ENCODE results near the gene ANKRD52. TPM values are rescaled to one million over a fixed set of nuclear protein-coding genes. Genes with fewer than 3 reads are reported as not detected.

ANKRD52 gene
- total and polyA plus RNA-seq, 2 donors (not counting 3 experiments of a cell fraction or from before 2014, with no cell fraction given), result 30.8 to 62.0 TPM

- H3K4me3 ChIP-seq (replicated peaks in 1 of 3; ENCODE audit: insufficient read depth in 1 of 3, low read depth in 1 of 3, low read length in 3 of 3), result peak overlapping the region; percentile 53 to 95 (median 65)
- peaks cover 30% of the 10 kb centered on the region for H3K79me2 ChIP-seq (ENCODE audit: control insufficient read depth, insufficient read depth, low read length)
- H4K20me1 ChIP-seq (replicated peaks; ENCODE audit: control insufficient read depth, extremely low read depth, insufficient read depth, low read length), result no peaks in the 10 kb centered on the region
- H3K27me3 ChIP-seq (ENCODE audit: control insufficient read depth in 2 of 2, insufficient read depth in 2 of 2, low read length in 2 of 2), result no peaks in the 10 kb centered on the region
- ChIA-PET CTCF (interaction anchor here (0.6 to 4.4 kb wide), 45 partner anchors 9 to 473 kb away, joined by 3 to 236 read pairs (median 6); partner anchors contain the start of genes ANKRD52, CNPY2, COQ10A and ESYT1), POLR2A (interaction anchor here (0.7 to 3.1 kb wide), 6 partner anchors 27 to 170 kb away, joined by 4 to 18 read pairs (median 4); partner anchors contain the start of genes PA2G4, RNF41, RPL41 and STAT2)
- H3K4me1 ChIP-seq (ENCODE audit: control insufficient read depth, extremely low read depth, insufficient read depth, low read length), result peaks cover 20% of the 10 kb centered on the region
- DNase-seq (ENCODE audit: low read depth, low spot score) (peak; percentile 87), FAIRE-seq (peak; percentile 37)
- intact Hi-C loops (cut with micrococcal nuclease) (loop anchor here (1.0 to 2.0 kb wide), 5 partner anchors 33 to 451 kb away; no protein-coding TSS in a partner anchor), dilution Hi-C loops (cut with MboI; ENCODE audit: extremely low pct_ligation_motif_present, low sequenced_read_pairs) (no loop called here)
- TF ChIP-seq POLR2AphosphoS5 (IDR thresholded peaks at IDR 0.05; ENCODE audit: insufficient read depth, low read depth, low read length) (no peak), MYC (IDR thresholded peaks at IDR 0.05; ENCODE audit: low read depth, low read length) (peak; percentile 32), POLR2A (IDR thresholded peaks at IDR 0.05; ENCODE audit: low read depth, low read length) (no peak), EZH2 (IDR thresholded peaks at IDR 0.05; ENCODE audit: borderline replicate concordance, low read depth, low read length, severe bottlenecking) (no peak), JUN (IDR thresholded peaks at IDR 0.05; ENCODE audit: borderline replicate concordance, insufficient read depth, insufficient read length, low read depth) (no peak), GATA2 (IDR thresholded peaks at IDR 0.05; ENCODE audit: insufficient read depth, insufficient read length, low read depth, low read length) (no peak)
- peak overlapping the region; percentile 88 for H2AFZ ChIP-seq (ENCODE audit: low read depth, low read length)
- TSS peak; percentile 68 for BruUV-seq (replicated peaks)
- H3K9me3 ChIP-seq (replicated peaks; ENCODE audit: control insufficient read depth, insufficient read depth, low read length), result no peaks in the 10 kb centered on the region
- H3K9ac ChIP-seq (replicated peaks; ENCODE audit: extremely low read depth, insufficient read depth, low read length), result peak overlapping the region; percentile 55
- H3K4me2 ChIP-seq (ENCODE audit: insufficient read depth, low read length), result peak overlapping the region; percentile 70
- no peaks in the 10 kb centered on the region for H3K9me1 ChIP-seq (replicated peaks; ENCODE audit: control insufficient read depth, extremely low read depth, insufficient read depth, low read length)
- H3K36me3 ChIP-seq (ENCODE audit: control insufficient read depth in 2 of 2, extremely low read depth in 1 of 2, insufficient read depth in 2 of 2, low read length in 2 of 2), result peaks cover 3 to 4% of the 10 kb centered on the region in 2 experiments
- H3K27ac ChIP-seq (ENCODE audit: insufficient read depth, low read depth, low read length), result peak overlapping the region; percentile 24
Measured at GRCh38 chr12:56189918-56190694, 68.1 kb downstream of the ANKRD52 start.
